ENCODE data around the gene GRK6.

The GRK6 gene

GRCh38 chr5:177438468-177438867 lies 12.0 kb downstream of the GRK6 start:
- TF ChIP-seq TEAD4 (IDR thresholded peaks at IDR 0.05) (no peak), EGR1 (IDR thresholded peaks at IDR 0.05) (no peak), FOXM1 (IDR thresholded peaks at IDR 0.05; ENCODE audit: borderline replicate concordance, low read depth) (no peak), TCF12 (IDR thresholded peaks at IDR 0.05; ENCODE audit: low read depth) (no peak), REST (IDR thresholded peaks at IDR 0.05; ENCODE audit: low read depth) (no peak), NFIC (IDR thresholded peaks at IDR 0.05) (no peak), ZBTB7A (IDR thresholded peaks at IDR 0.05; ENCODE audit: low read depth) (no peak), RAD21 (IDR thresholded peaks at IDR 0.05; ENCODE audit: low read depth) (no peak), CREB1 (IDR thresholded peaks at IDR 0.05; ENCODE audit: low read depth) (no peak), TAF1 (IDR thresholded peaks at IDR 0.05; ENCODE audit: low read depth) (no peak)
- TF ChIP-seq, protein P1, sequence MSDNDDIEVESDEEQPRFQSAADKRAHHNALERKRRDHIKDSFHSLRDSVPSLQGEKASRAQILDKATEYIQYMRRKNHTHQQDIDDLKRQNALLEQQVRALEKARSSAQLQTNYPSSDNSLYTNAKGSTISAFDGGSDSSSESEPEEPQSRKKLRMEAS (IDR thresholded peaks at IDR 0.05) = no peak

GRCh38 chr5:177439518-177440053 lies 13.1 kb downstream of the GRK6 start:
- no peak for TF ChIP-seq EP300 (IDR thresholded peaks at IDR 0.05; ENCODE audit: borderline replicate concordance)
- TF ChIP-seq TAF1 (IDR thresholded peaks at IDR 0.05; ENCODE audit: low read depth) = no peak
- no peak for TF ChIP-seq USF1 (IDR thresholded peaks at IDR 0.05)
- TF ChIP-seq EGR1 (IDR thresholded peaks at IDR 0.05) = no peak
- no peak for TF ChIP-seq TCF12 (IDR thresholded peaks at IDR 0.05; ENCODE audit: low read depth)
- no peak for TF ChIP-seq RAD21 (IDR thresholded peaks at IDR 0.05; ENCODE audit: low read depth)
- TF ChIP-seq, protein P1 (IDR thresholded peaks at IDR 0.05) = no peak
- TF ChIP-seq TEAD4 (IDR thresholded peaks at IDR 0.05) = no peak
- no peak for TF ChIP-seq NFIC (IDR thresholded peaks at IDR 0.05)
- no peak for TF ChIP-seq CEBPB (IDR thresholded peaks at IDR 0.05)
- TF ChIP-seq CREB1 (IDR thresholded peaks at IDR 0.05; ENCODE audit: low read depth) = no peak
- no peak for TF ChIP-seq REST (IDR thresholded peaks at IDR 0.05; ENCODE audit: low read depth)
- TF ChIP-seq YY1 (IDR thresholded peaks at IDR 0.05; ENCODE audit: low read depth) = no peak
- no peak for TF ChIP-seq FOXM1 (IDR thresholded peaks at IDR 0.05; ENCODE audit: borderline replicate concordance, low read depth)
- no peak for TF ChIP-seq ZBTB7A (IDR thresholded peaks at IDR 0.05; ENCODE audit: low read depth)

DNA sequence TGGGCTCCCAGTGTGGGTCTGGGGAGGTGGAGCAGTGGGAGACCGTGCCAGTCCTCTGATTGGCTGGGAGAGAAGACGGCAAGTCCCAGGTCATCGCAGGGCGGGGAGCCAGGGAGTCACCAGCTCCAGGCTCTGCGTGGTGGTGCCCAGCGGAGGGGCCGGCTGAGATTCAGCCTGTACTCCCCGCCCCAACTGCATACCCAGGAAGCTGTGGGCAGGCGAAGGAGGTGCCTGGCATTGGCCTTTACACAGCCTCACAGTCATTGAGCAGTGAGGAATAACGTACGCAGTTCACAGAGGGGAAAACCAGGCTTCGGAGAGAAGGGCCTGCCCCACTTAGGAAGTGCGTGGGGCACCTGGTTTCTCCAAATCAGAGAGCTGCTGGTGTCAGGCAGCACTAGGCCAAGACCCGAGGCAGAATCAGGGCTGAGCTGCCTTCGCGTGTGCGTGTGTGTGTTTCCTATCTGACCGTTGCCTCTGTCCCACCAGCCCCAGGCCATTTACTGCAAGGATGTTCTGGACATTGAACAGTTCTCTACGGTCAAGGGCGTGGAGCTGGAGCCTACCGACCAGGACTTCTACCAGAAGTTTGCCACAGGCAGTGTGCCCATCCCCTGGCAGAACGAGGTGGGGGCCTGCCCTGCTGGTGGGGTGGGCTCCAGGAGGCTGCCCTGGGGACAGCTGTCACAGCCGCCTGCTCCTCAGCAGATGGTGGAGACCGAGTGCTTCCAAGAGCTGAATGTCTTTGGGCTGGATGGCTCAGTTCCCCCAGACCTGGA lies 13.9 kb downstream of the GRK6 start:
- no peak for TF ChIP-seq TCF12 (IDR thresholded peaks at IDR 0.05; ENCODE audit: low read depth)
- TF ChIP-seq ZBTB7A (IDR thresholded peaks at IDR 0.05; ENCODE audit: low read depth) = no peak
- no peak for TF ChIP-seq FOXM1 (IDR thresholded peaks at IDR 0.05; ENCODE audit: borderline replicate concordance, low read depth)
- TF ChIP-seq USF1 (IDR thresholded peaks at IDR 0.05) = no peak
- TF ChIP-seq, protein P1 (IDR thresholded peaks at IDR 0.05) = no peak
- TF ChIP-seq REST (IDR thresholded peaks at IDR 0.05; ENCODE audit: low read depth) = no peak
- TF ChIP-seq CREB1 (IDR thresholded peaks at IDR 0.05; ENCODE audit: low read depth) = no peak
- no peak for TF ChIP-seq NFIC (IDR thresholded peaks at IDR 0.05)
- no peak for TF ChIP-seq YY1 (IDR thresholded peaks at IDR 0.05; ENCODE audit: low read depth)
- TF ChIP-seq TEAD4 (IDR thresholded peaks at IDR 0.05) = no peak
- no peak for TF ChIP-seq RAD21 (IDR thresholded peaks at IDR 0.05; ENCODE audit: low read depth)
- no peak for TF ChIP-seq CEBPB (IDR thresholded peaks at IDR 0.05)
- no peak for TF ChIP-seq TAF1 (IDR thresholded peaks at IDR 0.05; ENCODE audit: low read depth)
- no peak for TF ChIP-seq EGR1 (IDR thresholded peaks at IDR 0.05)
- TF ChIP-seq EP300 (IDR thresholded peaks at IDR 0.05; ENCODE audit: borderline replicate concordance) = no peak

Data from Ishikawa (cell line).